ENCODE results near the gene DRAM1. TPM values are rescaled to one million over a fixed set of nuclear protein-coding genes. Genes with fewer than 3 reads are reported as not detected.
"Not testable (repeated sequence)": the region's sequence is repeated elsewhere in the genome, so short reads cannot be mapped to it uniquely, and the experiment has no call there.

Gene DRAM1
- total RNA-seq, 2 donors from 2014 or later: 24.5 to 63.0 TPM

- DNase-seq (ENCODE audit: low spot score) (no peak), ATAC-seq (peak; percentile 63 to 78)
- Mint-ChIP-seq H3K27ac (peak overlapping the region; percentile 1 to 81), H3K36me3 (no peaks in the 10 kb centered on the region), H3K4me3 (peak overlapping the region; percentile 0), H3K4me1 (ENCODE audit: low read depth in 2 of 2) (peaks cover 23 to 24% of the 10 kb centered on the region in 2 donors), H3K27me3 (no peaks in the 10 kb centered on the region), H3K9me3 (no peaks in the 10 kb centered on the region)
Observed at GRCh38 chr12:101850199-101850598, 27.2 kb upstream of the DRAM1 start.

GRCh38 chr12:101852998-101853397, 24.4 kb upstream of the DRAM1 start:
- no peaks in the 10 kb centered on the region for H3K27me3 Mint-ChIP-seq
- H3K36me3 Mint-ChIP-seq: peaks cover 5% of the 10 kb centered on the region
- ATAC-seq (no peak), DNase-seq (ENCODE audit: low spot score) (no peak)
- no peak overlapping the region for H3K4me3 Mint-ChIP-seq
- H3K4me1 Mint-ChIP-seq (ENCODE audit: low read depth in 2 of 2): peaks cover 28 to 33% of the 10 kb centered on the region in 2 donors
- no peaks in the 10 kb centered on the region for H3K9me3 Mint-ChIP-seq
- no peak overlapping the region for H3K27ac Mint-ChIP-seq

GRCh38 chr12:101854747-101855146, 22.6 kb upstream of the DRAM1 start:
- Mint-ChIP-seq H3K27me3 (no peaks in the 10 kb centered on the region), H3K27ac (peak overlapping the region in 1 of 2 donors; percentile 85), H3K4me1 (ENCODE audit: low read depth in 2 of 2) (peaks cover 37 to 43% of the 10 kb centered on the region in 2 donors)

GRCh38 chr12:101855364-101855884, 22.0 kb upstream of the DRAM1 start:
- Mint-ChIP-seq H3K9me3 (no peaks in the 10 kb centered on the region), H3K4me3 (peak overlapping the region; percentile 9), H3K27me3 (no peaks in the 10 kb centered on the region), H3K27ac (peak overlapping the region in 1 of 2 donors; percentile 85), H3K4me1 (ENCODE audit: low read depth in 2 of 2) (peaks cover 39 to 43% of the 10 kb centered on the region in 2 donors), H3K36me3 (peaks cover 5% of the 10 kb centered on the region)
- ATAC-seq (no peak), DNase-seq (ENCODE audit: low spot score) (no peak)

More at GRCh38 chr12:101854747-101855146, 22.6 kb upstream of the DRAM1 start:
- Mint-ChIP-seq H3K36me3 (peaks cover 5% of the 10 kb centered on the region), H3K4me3 (no peak overlapping the region), H3K9me3 (no peaks in the 10 kb centered on the region)
- ATAC-seq (no peak), DNase-seq (ENCODE audit: low spot score) (no peak)

- DNase-seq (ENCODE audit: low spot score) (no peak), ATAC-seq (no peak)
- H3K36me3 Mint-ChIP-seq: peaks cover 5% of the 10 kb centered on the region
- no peaks in the 10 kb centered on the region for H3K27me3 Mint-ChIP-seq
- no peaks in the 10 kb centered on the region for H3K9me3 Mint-ChIP-seq
- H3K27ac Mint-ChIP-seq: peak overlapping the region in 1 of 2 donors; percentile 85
- peaks cover 39 to 43% of the 10 kb centered on the region in 2 donors for H3K4me1 Mint-ChIP-seq (ENCODE audit: low read depth in 2 of 2)
- peak overlapping the region; percentile 9 for H3K4me3 Mint-ChIP-seq
Observed at GRCh38 chr12:101855976-101856375, 21.4 kb upstream of the DRAM1 start.

GRCh38 chr12:101856614-101857013, 20.8 kb upstream of the DRAM1 start:
- not testable (repeated sequence) for H3K27ac Mint-ChIP-seq; DNase-seq (ENCODE audit: low spot score); H3K27me3 Mint-ChIP-seq; H3K4me3 Mint-ChIP-seq; H3K9me3 Mint-ChIP-seq; H3K36me3 Mint-ChIP-seq; ATAC-seq
- peaks cover 40 to 46% of the 10 kb centered on the region in 2 donors for H3K4me1 Mint-ChIP-seq (ENCODE audit: low read depth in 2 of 2)

GRCh38 chr12:101857043-101857558, 20.3 kb upstream of the DRAM1 start:
- DNase-seq (ENCODE audit: low spot score) (no peak), ATAC-seq (peak; percentile 58 to 63)
- Mint-ChIP-seq H3K9me3 (no peaks in the 10 kb centered on the region), H3K36me3 (peaks cover 5% of the 10 kb centered on the region), H3K27me3 (no peaks in the 10 kb centered on the region), H3K4me3 (no peak overlapping the region), H3K27ac (no peak overlapping the region), H3K4me1 (ENCODE audit: low read depth in 2 of 2) (peaks cover 40 to 46% of the 10 kb centered on the region in 2 donors)

- H3K36me3 Mint-ChIP-seq: peaks cover 5% of the 10 kb centered on the region
- H3K9me3 Mint-ChIP-seq: no peaks in the 10 kb centered on the region
- peaks cover 42 to 46% of the 10 kb centered on the region in 2 donors for H3K4me1 Mint-ChIP-seq (ENCODE audit: low read depth in 2 of 2)
- no peak overlapping the region for H3K4me3 Mint-ChIP-seq
- DNase-seq (ENCODE audit: low spot score) (no peak), ATAC-seq (no peak)
- no peak overlapping the region for H3K27ac Mint-ChIP-seq
- no peaks in the 10 kb centered on the region for H3K27me3 Mint-ChIP-seq
Observed at GRCh38 chr12:101858361-101858760, 19.0 kb upstream of the DRAM1 start.

- Mint-ChIP-seq H3K4me3 (peak overlapping the region; percentile 76), H3K27ac (no peak overlapping the region), H3K27me3 (no peaks in the 10 kb centered on the region), H3K4me1 (ENCODE audit: low read depth in 2 of 2) (peaks cover 38 to 40% of the 10 kb centered on the region in 2 donors), H3K9me3 (peaks cover 1% of the 10 kb centered on the region), H3K36me3 (peaks cover 7% of the 10 kb centered on the region)
- ATAC-seq (peak; percentile 75 to 80), DNase-seq (ENCODE audit: low spot score) (no peak)
Observed at GRCh38 chr12:101859664-101860607, 17.4 kb upstream of the DRAM1 start.

GRCh38 chr12:101861688-101862087, 15.7 kb upstream of the DRAM1 start:
- DNase-seq (ENCODE audit: low spot score); H3K4me3 Mint-ChIP-seq; ATAC-seq; H3K27me3 Mint-ChIP-seq; H3K36me3 Mint-ChIP-seq; H3K27ac Mint-ChIP-seq; H3K9me3 Mint-ChIP-seq: not testable (repeated sequence)
- H3K4me1 Mint-ChIP-seq (ENCODE audit: low read depth in 2 of 2): peaks cover 41 to 46% of the 10 kb centered on the region in 2 donors

- H3K36me3 Mint-ChIP-seq: peaks cover 6% of the 10 kb centered on the region
- H3K9me3 Mint-ChIP-seq: peaks cover 4% of the 10 kb centered on the region
- no peak for ATAC-seq
- DNase-seq (ENCODE audit: low spot score): no peak
- peaks cover 41 to 46% of the 10 kb centered on the region in 2 donors for H3K4me1 Mint-ChIP-seq (ENCODE audit: low read depth in 2 of 2)
- H3K27ac Mint-ChIP-seq: no peak overlapping the region
- H3K4me3 Mint-ChIP-seq: no peak overlapping the region
- no peaks in the 10 kb centered on the region for H3K27me3 Mint-ChIP-seq
Observed at GRCh38 chr12:101862245-101862644, 15.1 kb upstream of the DRAM1 start.

GRCh38 chr12:101863981-101864380, 13.4 kb upstream of the DRAM1 start:
- Mint-ChIP-seq H3K27ac (no peak overlapping the region), H3K9me3 (peaks cover 4% of the 10 kb centered on the region), H3K4me1 (ENCODE audit: low read depth in 2 of 2) (peaks cover 39 to 45% of the 10 kb centered on the region in 2 donors), H3K4me3 (no peak overlapping the region), H3K27me3 (no peaks in the 10 kb centered on the region), H3K36me3 (peaks cover 6% of the 10 kb centered on the region)
- ATAC-seq (no peak), DNase-seq (ENCODE audit: low spot score) (no peak)

- Mint-ChIP-seq H3K4me3 (no peak overlapping the region), H3K27me3 (no peaks in the 10 kb centered on the region), H3K4me1 (ENCODE audit: low read depth in 2 of 2) (peaks cover 16 to 24% of the 10 kb centered on the region in 2 donors), H3K27ac (peak overlapping the region; percentile 62 to 84), H3K36me3 (peaks cover 6% of the 10 kb centered on the region), H3K9me3 (peaks cover 4% of the 10 kb centered on the region)
- DNase-seq (ENCODE audit: low spot score) (no peak), ATAC-seq (no peak)
Observed at GRCh38 chr12:101866615-101867373, 10.6 kb upstream of the DRAM1 start.
